Measurements from ENCODE around the gene ADAM8.
"Not testable (repeated sequence)": the region's sequence is repeated elsewhere in the genome, so short reads cannot be mapped to it uniquely, and the experiment has no call there.

The ADAM8 gene

DNA sequence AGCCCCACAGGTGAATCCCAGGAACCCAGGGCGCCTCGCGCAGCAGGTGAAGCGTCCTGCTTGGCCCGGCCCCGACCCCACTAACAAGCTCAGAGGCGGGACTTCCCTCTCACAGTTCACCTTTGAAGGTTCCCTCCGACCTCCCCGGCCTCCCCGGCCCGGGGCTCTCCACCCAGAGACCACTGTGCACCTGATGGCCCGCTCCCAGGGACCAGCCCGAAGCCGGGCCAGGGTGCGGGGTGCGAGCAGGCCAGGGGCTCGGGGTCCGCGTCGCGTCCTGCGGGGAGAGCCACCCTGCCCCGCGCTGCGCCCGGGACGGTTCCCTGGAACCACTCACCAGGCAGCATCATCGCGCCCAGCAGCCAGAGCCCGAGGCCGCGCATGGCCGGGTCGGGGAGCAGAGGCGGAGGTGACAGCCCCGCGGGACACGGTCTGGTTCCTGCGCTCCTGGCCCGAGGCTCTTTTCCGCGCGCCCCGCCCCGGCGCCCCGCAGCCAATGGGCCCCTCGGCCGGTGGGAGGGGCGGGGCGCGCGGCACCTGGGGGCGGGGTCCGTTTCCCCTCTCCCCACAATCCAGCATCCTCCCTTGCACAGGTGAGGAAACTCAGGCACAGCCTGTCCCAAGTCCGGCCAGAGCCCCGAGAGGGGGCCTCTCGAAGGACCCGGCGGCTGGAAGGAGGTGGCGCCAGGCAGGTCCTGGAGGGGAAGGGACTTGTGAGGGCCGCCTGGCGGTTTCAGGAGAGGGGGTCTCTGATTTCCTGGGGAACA is at the start of gene ADAM8:
ADAM8 (minus strand) TSS at position 434 of the 767 bp plus-strand sequence; CDS start at position 383, 51 bp downstream.
- DNase-seq = peak; percentile 60

DNA sequence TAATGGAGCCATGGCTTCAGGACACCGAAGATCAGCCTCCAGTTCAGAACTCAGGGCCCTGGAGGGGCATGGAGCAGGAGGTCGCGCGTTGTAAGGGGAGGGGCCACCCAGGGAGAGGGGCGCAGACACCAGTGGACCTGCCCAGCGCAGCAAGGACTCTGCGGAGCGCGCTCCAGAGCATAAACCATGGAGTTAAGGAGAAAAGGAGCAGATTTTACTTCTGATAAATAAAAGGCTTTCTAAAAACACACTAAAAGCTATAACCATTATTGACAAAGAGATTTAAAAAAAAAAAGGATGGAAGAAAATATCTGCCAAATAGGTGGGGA is 49.5 kb upstream of the ADAM8 start:
- DNase-seq = no peak

DNA sequence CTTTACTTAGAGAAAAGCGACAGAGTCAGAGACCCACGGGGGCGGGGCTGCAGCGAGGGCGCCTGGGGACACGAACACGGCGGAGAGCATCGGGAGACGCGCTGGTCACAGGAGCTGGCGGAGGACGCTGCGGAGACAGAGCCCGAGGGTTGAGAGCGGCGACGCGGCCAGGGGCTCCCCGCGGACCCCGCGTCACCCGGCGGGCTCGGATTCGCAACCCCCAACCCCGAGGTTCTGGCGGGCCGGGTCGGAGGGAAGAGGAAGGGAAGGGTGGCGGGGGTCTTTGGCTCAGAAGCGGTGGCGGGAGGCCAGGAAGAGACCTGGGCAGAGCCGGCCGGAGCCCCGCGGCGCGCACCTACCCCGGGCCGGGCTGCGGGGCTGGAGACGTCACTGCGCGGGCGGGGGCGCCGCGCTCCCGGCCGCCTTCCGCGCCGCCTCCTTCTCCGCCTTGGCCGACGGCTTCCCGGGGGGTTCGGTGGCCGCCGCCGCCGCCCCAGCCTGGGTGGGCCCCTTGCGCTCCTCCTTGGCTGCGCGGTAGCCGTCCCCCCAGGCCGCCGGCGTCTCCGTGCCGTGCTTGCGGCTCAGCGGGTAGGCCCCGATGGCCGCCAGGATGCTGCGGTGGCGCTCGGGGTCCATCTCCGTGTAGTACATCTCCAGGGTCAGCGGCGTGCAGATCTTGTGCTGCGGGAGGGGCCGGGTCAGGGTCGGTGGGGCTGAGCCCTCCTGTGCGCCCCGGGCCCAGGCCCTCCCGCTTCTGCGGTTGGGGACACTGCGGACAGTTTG is 49.0 kb upstream of the ADAM8 start:
- no peak for DNase-seq

DNA sequence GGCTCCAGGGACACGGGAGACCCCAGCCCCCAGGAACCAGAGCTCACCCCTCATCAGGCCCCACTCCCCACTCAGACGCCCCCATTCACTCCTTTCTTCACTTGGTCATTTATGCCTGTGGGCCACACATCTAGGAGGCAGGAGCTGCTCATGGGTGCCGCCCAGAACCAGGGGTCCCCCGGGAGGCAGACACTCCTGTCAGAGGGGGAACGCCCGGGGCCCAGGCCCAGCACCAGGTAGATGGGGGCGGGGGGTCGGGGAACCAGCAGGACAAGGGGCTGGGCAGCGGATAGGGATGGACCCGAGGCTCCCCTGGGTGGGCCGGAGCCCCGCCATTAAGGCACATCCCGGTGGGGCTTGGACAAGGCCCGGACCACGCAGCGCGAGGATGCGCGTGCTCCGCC is 48.2 kb upstream of the ADAM8 start:
- DNase-seq = no peak

DNA sequence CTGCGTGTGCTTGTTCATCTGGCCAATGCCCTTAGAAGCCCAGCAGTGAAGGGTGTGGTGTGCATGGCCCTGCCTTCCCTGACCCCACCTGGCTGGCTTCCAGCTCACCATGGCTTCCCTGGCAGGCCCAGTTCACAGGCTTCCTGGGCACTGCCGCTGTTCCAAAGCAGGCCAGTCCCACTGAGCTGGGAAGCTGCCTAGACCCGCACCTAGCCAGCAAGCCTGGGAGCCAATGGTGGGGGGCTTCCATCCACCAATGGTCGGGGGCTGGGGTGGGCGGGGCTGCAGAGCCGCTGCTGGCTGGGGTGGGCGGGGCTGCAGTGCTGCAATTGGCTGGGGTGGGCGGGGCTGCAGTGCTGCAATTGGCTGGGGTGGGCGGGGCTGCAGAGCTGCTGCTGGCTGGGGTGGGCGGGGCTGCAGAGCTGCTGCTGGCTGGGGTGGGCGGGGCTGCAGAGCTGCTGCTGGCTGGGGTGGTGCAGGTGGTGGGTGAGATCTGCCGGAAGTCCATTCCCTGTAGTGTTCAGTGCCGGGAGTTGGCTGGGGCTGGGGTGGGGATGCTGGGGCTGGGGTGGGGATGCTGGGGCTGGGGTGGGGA is 47.6 kb upstream of the ADAM8 start:
- DNase-seq = peak; percentile 40

DNA sequence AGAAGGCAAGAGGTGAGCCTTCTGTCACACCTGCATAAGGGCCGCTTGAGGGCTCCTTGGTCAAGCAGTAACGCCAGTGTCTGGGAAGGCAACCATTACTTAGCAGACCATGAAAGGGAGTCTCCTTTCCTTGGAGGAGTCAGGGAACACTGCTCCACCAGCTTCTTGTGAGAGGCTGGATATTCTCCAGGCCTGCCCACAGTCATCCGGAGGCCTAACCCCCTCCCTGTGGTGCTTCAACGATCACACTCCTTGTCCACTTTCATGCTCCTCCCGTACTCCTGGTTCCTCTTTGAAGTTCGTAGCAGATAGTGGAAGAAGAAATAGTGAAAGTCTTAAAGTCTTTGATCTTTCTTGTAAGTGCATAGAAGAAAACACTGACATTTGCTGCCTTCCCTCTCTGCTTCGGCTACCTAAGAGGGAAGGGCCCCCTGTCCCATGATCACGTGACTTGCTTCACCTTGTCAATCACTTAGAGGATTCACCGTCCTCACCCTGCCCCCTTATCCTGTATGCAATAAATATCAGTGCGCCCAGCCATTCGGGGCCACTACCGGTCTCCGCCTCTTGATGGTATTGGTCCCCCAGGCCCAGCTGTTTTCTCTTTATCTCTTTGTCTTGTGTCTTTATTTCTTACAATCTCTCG is 45.5 kb upstream of the ADAM8 start:
- DNase-seq = not testable (repeated sequence)

DNA sequence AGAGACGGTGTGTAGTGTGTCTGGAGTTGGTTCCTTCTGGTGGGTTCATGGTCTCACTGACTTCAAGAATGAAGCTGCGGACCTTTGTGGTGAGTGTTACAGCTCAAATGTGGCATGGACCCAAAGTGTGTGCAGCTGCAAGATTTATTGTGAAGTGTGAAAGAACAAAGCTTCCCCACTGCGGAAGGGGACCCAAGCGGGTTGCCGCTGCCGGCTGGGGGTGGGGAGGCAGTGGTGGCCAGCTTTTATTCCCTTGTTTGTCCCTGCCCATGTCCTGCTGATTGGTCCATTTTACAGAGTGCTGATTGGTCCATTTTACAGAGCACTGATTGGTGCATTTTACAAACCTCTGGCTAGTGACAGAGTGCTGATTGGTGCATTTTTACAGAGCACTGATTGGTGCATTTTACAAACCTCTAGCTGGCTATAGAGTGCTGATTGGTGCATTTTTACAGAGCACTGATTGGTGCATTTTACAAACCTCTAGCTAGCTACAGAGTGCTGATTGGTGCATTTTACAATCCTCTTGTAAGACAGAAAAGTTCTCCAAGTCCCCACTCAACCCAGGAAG is 44.3 kb upstream of the ADAM8 start:
- DNase-seq = not testable (repeated sequence)

DNA sequence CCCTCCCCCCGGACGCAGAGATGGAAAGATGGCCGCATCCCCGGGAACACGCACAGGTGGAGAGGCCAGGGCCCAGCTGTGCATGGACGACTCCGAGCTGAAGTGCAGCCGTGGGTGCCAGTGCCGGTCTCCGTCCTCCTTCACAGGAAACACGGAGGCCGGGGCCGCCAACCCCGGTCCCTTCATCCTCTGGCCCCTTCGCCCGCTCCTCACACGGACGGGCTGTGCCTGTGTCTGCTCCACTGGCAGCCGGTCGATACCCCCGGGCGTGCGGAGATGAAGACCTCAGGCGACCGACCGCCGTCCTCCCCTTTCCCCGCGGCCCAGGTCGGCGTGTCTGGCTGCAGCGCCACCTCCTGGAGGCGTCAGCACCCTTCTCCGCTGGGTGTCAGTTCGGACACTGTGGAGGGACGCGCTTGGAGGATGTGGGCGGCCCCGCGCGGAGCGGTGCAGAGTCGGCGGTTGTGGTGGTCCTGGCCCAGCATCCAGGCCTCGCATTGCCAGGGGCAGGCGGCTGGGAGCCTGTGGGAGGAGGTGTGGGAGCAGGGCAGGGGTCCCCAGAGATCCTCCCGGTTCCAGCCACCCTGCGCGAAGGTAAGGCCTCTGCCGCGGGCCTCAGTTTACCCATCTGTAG is 41.9 kb upstream of the ADAM8 start:
- peak; percentile 36 for DNase-seq

DNA sequence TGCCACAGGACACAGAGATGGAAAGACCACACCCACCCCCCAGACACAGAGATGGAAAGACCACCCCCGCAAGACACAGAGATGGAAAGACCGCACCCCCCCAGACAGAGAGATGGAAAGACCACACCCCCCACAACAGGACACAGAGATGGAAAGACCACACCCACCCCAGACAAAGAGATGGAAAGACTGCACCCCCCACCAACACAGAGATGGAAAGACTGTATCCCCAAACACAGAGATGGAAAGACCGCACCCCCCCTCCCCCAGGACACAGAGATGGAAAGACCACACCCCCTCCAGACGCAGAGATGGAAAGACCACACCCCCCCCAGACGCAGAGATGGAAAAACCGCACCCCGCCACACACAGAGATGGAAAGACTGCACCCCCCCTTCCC is 40.1 kb upstream of the ADAM8 start:
- no peak for DNase-seq

DNA sequence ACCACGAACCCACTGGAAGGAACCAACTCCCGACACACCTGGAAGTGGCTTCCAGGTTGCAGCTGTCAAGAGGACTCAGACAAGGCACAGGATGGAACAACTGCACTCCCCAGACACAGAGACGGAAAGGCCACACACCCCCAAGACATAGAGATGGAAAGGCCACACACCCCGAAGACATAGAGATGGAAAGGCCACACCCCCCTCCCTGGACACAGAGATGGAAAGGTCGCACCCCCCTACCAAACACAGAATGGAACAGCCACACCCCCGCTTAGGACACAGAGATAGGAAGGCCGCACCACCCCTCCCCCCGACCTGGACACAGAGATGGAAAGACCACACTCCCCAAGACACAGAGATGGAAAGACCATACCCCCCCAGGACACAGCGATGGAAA is 39.6 kb upstream of the ADAM8 start:
- no peak for DNase-seq

DNA sequence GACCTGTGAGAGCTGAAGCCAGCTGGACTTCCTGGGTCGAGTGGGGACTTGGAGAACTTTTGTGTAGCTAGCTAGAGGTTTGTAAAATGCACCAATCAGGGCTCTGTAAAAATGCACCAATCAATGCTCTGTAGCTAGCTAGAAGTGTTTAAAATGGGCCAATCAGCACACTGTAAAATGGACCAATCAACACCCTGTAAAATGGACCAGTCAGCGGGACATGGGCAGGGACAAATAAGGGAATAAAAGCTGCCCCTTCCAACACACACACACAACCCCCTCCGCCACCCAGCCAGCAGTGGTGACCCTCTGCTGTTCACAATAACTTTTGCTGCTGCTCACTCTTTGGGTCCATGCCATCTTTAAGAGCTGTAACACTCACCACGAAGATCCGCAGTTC is 39.2 kb upstream of the ADAM8 start:
- DNase-seq = no peak

DNA sequence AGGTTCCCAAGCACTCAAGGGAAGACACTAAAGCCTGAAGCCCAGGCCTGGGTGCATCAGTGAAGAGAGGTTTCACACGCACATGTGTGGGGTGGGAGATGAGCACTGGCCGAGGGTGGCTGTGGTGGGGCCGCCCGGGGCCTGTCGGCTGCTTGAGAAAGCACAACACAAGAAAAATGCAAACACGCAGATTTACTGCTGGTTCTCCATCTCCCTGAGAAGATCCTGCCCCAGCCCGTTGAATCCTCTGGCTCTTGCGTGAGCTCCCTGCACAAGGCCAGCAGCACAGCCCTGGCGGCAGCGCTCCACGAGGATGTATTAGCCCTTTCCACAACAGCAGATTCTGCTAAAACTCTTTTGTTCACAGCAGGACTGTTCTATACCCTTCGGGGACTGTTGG is 38.2 kb upstream of the ADAM8 start:
- no peak for DNase-seq

DNA sequence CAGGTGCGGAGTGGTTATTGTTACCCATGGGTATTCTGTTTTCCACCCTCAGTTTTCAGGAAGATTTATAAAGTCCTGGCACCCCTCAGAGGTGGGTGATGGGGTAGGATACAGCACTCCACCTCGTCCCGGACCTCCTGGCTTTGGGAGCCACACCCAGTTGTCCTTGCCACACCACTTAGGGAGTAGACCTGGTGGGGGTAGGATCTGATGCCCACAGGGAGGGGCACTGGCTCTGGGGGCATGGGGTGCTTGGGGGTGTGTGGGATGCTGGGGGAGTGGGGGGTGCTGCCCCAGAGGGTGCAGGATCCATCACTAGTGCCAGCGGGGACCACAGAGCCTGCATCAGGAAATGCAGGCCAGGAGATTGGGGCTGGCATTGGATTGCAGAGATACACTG is 36.5 kb upstream of the ADAM8 start:
- no peak for DNase-seq

DNA sequence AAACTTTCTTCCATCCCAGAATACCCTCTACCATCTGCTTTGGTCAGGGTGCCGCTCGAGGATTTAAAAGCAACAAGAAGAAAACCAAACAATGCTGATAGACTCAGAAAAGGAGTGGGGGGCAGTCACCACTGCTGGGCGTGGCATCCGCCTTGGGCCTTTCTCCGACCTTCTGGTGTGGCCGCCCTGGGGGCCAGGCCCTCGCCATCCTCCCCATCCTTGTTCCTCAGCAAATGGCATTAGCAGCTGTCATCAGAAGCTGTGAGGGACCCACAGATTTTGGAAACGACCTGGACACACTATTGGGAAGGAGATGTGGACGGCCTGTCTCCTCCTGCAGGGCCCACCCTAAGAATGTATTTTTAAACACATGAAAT is 36.1 kb upstream of the ADAM8 start:
- DNase-seq = no peak

DNA sequence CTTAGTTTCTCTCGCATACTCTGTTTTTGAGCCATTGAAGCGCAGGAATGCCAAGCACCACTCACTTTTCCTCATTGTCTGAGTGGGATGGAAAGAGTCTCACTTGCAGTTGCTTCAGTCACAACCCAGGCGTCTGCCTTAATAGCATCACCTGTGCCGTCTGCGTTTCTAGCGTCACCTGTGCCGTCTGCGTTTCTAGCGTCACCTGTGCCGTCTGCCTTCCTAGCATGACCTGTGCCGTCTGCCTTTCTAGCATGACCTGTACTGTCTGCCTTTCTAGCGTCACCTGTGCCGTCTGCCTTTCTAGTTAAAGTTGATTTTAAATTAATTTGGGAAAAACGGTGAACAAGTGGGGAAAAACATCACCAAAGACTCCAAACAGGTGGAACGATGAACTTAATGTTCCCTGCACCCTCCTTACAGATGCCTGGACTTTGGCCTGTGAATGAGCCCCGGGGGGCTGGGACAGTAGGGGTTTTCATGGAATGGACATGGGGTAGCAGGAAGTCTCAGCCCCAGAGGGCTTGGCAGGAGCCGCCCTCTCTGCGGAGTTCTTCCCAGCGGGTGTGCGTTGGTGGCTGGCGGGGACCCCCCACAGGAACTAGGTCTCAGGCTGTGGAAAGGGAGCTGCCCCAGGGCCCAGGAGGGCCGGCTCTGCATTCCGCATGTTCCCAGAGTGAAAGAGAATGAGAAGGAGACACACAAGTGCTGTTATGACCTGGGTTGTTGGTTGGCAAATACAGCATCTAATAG is 35.5 kb upstream of the ADAM8 start:
- no peak for DNase-seq

DNA sequence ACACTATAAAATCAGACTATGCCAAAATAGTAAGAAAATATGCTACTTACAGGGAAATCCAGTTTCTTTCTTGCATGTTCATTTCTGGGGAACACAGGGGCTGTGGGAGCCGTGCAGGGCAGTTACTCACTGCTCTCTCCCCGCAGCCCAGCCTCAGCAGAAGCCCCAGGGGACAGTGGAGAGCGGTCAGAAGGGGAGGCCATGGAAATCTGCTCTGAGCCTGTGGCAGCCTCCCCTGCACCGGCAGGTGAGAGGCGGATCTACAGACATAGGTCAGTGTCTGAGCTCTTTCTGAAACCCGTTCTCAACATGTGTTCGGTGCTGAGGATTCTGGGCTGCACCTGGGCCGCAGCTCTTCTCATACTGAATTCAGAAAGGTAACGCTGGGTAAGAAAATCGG is 34.9 kb upstream of the ADAM8 start:
- DNase-seq = no peak

DNA sequence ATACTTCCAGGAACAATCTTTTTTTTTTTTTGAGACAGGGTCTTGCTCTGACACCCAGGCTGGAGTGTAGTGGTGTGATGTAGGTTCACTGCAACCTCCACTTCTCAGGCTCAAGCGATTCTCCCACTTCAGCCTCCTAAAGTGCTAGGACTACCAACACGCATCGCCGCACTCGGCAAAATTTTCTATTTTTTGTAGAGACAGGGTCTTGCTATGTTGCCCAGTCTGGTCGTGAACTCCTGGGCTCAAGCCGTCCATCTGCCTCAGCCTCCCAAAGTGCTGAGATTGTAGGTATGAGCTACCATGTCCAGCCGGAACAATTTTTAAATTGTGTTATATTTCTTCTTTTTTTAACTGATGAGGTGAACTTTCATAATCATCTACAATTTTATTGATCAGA is 34.1 kb upstream of the ADAM8 start:
- no peak for DNase-seq

DNA sequence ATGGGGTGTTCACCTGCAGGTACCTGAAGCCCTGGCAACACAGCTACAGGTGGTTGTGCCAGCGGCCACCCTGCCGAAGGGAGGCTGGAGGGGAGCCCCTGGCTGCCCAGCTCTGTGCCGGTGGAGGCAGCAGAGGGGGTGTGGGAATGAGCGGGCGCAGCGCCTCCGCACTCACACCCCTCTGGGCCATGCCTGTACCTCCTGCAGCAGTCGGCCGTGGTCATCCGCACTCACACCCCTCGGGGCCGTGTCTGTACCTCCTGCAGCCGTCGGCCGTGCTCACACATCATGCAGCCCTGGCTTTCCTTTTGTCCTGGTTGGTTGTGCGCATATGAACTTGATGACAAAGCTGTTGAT is 33.7 kb upstream of the ADAM8 start:
- DNase-seq = no peak

DNA sequence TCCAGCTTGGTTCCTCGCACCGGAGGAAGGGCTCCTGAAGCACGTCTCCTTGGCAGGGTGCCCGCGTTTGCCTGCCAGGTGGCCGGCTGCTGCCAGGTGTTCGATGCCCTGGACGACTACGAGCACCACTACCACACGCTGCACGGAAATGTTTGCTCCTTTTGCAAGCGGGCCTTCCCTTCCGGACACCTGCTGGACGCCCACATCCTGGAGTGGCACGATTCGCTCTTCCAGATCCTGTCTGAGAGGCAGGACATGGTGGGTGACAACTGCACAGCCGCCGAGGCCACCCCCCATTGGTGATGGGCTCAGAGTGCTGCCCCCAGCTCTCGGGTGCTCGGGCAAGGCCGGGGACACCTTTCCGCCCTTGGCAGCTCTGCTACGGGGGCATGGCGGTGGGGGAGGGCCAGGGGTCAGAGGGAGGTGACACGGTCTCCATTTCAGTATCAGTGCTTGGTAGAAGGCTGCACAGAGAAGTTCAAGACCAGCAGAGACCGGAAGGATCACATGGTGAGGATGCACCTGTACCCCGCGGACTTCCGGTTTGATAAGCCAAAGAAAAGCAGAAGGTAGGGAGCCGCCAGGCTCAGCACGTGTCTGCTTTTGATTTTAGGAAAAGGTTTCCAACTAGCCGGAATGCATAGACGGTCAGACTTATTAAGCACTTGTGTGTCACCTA is 33.2 kb upstream of the ADAM8 start:
- DNase-seq = no peak

DNA sequence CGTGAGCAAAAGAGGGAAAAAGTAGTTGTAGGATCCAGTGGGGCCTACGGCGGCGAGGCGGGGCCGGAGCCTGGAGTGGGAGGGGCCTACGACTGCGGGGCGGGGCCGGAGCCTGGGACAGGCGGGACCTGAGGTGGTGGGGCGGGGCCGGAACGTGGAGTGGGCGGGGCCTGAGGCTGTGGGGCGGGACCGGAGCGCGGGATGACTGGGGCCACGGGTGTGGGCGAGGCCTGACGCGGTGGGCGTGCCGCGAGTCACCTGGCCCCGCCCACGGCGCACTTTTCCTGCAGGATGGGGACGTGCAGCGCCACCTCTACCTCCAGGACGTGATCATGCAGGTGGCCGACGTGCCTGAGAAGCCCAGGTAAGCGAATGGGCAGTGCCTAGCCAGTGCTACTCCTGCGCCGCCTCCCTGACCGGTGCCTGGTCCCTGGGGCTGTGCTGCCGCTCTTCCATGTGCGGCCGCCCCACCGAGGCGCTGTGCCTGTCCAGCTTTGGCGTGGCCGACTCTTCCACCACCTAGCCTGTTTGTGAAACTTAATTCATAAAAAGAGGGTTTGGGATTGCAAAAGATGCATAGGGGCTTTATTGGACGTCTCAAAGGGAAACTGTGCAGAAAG is 32.5 kb upstream of the ADAM8 start:
- DNase-seq = peak; percentile 93

All from activated T-cell treated with anti-CD3 and anti-CD28 coated beads for 4 hours (primary cell).